ENCODE results near the gene PPM1F.

Gene PPM1F

DNA sequence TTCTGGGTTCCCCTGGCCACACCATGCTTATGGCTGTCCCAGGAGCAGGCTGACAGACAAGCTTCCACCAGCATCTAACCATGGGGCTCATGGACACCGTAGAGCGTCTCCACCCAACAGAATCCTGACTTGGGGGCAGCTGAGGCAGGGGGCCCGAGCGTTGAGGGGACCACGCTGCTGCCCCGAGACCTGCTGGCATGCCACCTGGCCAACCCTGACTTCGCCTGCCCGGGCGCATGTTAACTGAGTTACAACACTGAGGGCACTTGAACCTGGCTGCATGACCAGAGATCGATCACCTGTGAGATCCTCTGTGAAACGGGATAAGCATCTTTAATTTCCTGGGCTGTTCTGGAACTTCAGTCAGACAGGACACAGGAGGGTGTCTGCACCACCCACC lies 13.7 kb downstream of the PPM1F start:
- no peak for DNase-seq

DNA sequence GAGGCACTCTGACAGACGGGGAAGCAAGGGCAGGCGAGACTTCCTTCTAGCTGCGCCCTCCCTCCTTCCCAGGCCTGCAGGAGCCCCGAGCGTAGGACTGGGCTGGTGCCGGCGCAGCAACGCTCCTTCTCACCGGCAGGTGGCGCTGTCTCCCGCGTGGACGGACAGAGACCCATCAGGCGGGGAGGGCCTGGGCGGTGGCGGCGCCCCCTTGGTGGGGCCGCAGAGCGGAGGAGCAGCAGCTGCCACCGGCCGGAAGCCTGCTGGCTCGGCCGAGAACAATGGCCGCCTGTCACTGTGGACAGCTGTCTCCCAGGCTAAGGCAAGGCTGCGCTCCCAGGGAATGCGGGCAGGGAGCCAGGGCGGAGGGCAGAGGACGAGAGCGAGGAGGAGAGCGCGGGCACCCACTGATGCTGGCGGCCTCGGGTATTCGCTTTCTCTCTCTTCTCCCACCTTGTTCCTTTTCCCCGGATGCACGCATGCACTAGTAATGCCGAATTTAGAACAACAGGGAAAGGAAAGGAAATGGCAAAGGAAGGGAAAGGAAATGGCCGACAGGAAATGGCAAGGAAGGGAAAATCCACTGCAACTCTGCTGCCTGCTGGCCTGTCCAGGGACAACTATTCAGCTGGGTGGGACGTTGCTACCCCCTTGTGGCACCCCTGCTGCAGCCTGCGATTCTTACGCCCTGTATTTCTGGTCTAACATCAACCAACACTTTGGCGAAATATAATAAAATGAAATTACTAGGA lies 14.4 kb downstream of the PPM1F start:
- DNase-seq = peak; percentile 95

DNA sequence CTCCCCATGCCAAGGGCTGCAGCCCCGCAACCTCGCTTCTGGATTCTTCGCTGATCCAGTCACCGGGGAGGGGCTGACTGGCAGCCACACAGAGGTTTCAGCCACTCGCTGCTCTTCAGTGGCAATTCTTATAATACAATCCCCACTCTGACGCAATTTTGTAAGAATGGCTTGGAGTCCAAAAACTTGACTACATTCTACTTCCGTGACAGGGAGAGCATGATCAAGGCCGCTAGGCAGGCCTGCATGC lies 14.9 kb downstream of the PPM1F start:
- no peak for DNase-seq

DNA sequence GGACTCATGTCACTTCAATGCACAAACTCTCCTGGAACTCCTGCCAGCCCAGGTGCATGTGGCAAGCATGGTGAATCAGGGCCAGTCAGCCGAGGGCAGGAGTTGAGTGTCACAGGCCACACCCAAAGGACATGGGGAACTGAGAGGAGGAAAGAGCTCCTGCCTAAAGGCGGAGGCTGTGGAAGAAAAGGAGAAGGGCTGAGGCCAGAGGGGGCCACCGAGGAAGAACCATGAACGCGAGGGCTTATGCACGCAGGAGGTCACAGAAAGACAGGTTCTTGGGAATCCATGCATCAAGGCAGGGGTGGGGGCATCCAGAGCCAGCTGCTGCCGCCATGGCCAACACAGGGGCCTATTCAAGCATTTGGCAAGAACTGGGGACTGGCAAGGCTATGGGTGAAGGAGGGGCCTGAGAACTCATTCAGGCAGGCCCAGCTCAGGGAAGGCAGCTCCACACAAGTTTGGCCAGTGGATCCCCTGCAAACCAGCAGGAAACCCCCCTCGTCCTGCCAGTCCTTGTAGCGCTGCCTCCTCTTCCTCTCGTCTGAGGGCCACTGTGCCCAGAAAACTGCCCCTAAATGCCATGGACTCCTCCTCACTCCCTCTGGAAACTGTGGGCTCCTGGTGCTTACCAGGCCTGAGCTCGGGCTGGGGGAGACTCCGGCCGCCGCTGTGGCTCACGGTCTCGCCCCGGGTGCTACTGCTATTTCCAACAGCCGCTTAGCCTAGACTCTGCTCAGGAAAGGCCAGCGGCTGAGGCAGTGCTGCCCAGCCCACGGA lies 15.4 kb downstream of the PPM1F start:
- DNase-seq = no peak

- no peak for DNase-seq
Measured at GRCh38 chr22:21936151-21936775, 16.4 kb downstream of the PPM1F start.

DNA sequence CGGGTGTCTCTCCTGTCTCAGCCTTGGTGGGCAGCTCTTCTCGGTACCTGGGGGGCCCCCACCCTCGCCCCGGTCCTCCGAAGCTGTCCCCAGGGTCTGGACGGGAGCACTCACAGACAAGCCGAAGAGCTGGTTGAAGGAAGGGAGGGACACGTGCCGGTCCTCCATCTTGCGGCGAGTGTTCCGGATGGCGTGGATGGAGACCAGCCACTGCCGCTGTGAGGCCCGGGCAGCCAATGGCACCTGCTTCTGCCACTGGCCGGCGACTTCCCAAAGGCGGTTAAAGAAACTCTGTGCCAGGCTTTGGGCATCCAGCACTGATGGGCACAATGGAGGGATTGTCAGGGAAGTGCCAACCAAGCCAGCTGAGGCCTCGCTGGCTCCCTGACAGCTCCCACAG lies 18.7 kb downstream of the PPM1F start:
- DNase-seq = no peak

DNA sequence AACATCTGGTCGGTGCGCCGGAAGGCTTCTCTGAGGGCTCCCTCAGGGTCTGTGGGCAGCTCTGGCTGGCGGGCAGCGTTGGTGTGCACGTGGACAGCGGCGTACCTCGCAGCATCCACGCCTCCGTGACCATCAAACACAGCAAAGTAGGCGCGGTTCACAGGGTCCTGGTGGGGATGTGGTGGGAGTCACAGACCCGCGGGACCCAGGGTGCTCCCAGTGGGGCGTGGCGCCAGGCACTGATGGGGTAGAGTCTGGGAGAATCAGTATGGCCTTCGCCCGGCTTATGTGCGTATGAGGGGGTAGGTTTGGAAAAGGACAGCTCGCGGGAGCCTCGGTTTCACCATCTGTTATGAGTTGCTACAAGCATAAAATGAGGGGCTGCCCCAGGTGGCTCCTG lies 19.2 kb downstream of the PPM1F start:
- DNase-seq = no peak

- no peak for DNase-seq
Measured at GRCh38 chr22:21932347-21932746, 20.3 kb downstream of the PPM1F start.

DNA sequence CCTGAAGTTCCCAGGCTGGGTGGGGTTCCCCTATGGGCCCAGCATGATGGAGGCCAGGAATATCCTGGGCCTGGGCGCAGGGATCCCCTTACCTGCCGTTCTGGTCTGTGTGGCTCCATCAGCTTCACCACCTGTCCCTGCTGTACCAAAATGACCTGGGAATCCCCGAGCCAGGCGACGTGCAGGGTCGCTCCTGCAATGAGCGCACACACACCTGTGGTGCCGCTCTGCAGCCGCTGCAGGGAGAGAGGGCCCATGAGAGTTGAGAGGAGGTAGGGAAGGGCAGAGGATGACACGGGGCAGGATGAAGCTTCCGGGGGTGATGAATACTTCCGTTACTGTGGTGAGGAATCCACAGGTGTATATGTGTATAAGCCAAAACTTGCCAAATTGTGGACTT lies 21.6 kb downstream of the PPM1F start:
- no peak for DNase-seq

DNA sequence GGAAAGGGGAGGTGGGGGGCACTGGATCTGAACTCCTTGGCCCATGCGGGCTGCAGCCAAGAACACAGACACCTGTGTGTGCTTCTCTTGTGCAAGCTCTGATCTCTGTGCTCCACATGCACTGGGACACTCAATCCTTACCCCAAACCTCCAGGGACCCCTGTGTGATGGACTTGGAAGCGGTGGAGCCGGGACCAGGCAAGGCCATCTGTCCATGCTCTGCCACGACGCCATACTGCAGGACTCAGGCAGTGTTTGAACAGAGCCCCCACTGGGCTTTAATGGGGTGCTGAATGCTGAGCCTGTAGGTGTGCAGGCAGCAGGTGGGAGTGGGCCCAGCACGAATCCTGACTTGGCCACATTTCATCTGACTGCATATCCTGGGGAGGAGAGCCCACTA lies 23.4 kb downstream of the PPM1F start:
- DNase-seq = no peak

DNA sequence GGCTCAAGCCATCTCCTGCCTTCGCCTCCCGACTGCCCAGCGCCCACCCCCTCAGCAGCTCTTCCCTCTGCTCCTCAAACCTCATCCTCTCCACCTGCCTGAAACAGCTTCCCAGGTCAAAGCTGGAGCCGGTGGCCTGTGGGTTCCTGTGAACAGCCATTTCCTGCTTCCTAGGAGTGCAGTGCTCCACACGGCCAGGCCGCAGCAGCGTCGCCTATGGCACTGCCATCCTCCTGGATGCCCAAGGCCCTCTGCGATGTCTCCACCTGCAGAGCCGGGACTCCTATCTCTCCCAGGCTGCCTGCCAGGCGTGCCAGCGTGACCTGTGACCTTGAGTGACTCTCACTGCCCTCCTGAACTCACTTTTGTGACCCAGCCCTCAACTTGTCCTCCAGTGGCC lies 24.6 kb downstream of the PPM1F start:
- no peak for DNase-seq

- no peak for DNase-seq
Measured at GRCh38 chr22:21927174-21927823, 25.3 kb downstream of the PPM1F start.

GRCh38 chr22:21926728-21927127 lies 25.9 kb downstream of the PPM1F start:
- DNase-seq = peak; percentile 5

DNA sequence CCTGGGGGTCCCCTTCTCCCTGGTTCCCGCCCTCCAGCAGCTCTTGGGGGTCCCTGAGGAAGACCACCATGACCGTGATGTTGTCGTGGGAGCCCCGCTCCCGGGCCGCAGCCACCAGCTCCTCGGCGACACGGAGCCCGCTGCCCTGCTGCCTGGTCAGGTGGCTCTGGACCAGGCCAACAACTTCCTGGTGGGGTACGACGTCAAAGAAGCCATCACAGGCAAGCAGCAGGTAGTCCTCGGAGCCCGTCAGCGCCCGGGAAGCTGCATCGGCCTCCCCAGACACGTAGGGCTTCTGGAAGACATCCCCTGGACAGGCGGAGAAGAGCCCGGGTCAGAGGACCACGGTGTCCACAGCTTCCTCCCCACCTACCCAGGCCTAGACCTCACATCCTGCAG lies 29.5 kb downstream of the PPM1F start:
- DNase-seq = no peak

- DNase-seq = no peak
Measured at GRCh38 chr22:21922370-21923162, 30.1 kb downstream of the PPM1F start.

- no peak for DNase-seq
Measured at GRCh38 chr22:21921729-21922128, 30.9 kb downstream of the PPM1F start.

DNA sequence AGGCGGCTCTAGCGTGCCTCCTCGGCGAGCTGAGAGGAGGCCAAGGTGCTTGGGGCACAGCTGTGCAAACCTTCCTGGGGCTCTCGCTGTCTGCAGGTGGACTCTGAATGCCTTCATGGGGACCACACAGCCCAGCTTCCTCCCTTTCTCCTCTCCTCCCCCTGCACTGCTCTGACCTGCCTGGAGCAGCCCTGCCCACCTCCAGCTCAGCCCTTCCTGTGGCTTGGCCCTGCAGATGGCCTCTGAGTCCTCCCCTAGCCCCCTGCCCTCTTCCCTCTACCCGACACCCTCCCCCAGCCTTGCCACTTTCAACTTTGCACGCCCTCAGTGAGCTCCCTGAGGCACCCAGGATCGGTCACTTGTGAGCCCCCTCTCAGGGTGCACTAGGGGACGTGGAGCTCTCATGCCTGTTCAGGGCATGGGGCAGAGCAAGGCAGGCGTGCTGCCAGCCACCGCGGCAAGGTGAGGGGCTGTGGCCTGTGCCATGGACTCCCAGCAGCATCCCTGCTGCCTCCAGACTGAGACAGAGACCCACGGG lies 31.4 kb downstream of the PPM1F start:
- DNase-seq = no peak

DNA sequence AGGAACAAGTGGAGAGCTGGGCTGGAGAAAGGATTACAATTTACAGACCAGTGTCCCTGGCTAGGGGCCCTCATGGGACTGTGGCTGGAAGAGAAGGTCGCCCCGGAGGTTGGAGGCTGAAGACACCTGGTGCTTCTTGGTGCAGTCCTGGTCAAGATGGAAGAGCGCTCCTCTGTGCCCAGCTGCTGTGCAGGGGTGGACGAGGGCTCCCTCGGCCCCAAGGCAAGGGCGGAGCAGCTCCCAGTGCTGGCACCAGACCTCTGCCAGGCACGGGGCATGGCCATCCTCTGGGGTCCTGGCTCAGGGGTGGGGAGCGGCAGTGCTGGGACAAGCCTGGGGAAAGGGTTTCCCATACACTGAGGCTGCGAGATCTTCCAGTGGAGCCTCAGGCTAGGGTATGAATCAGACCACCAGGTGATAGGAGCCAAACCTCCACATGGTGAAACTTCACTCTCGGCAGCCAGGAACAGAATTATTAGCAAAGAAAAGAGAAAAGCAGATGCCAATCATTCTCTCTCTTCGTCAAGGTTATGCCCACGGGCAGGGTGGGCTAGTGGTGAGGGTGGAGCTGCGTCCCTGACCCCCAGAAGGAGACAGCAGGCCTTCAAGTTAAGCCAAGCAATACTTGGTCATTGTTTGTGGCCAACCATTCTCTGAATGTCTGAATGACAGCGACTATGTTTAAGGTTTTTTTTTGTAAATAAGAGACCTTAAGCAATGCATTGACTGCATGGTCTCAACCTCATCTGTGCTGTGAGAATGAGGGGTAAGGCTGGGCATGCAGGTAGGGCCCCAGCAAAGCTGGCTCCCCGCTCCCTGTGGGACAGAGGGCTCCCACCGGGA lies 32.1 kb downstream of the PPM1F start:
- no peak for DNase-seq

GRCh38 chr22:21919526-21920307 lies 32.9 kb downstream of the PPM1F start:
- no peak for DNase-seq

DNA sequence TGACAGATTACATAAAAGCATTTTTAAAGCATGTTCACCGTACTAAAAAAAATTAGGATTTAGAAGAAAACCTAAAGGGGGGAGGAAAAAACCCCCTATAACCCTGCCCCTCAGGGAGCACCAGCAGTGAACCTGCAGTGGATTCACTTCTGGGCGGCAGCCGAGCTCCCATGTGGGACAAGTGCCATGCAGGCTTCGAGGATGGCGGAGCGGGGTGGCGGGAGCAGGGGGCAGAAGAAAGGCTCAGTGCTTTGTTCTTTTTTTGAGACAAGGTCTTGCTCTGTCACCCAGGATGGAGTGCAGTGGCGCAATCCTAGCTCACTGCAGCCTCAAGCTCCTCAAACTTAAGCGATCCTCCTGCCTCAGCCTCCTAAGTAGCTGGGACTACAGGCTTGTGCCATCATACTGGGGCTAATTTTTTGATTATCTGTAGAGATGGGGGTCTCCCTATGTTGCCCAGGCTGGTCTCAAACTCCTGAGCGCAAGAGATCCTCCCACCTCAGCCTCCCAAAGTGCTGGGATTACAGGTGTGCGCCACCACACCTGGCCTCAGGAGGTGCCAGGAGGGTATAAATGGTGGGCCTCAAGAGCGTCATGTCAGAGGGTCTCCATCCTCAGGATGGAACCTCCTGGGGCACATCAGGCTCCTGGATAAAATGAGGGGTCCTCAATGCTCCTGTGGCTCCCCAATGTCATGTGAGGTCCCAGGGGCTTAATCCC lies 34.0 kb downstream of the PPM1F start:
- no peak for DNase-seq
